ENCODE results near the gene MT1G.

- TF ChIP-seq CTCF (IDR thresholded peaks at IDR 0.05) (no peak), POLR2AphosphoS5 (IDR thresholded peaks at IDR 0.05; ENCODE audit: low read depth, low read length) (no peak), SMC3 (IDR thresholded peaks at IDR 0.05; ENCODE audit: low read depth, low read length) (no peak), EP300 (IDR thresholded peaks at IDR 0.05; ENCODE audit: borderline replicate concordance in 1 of 2, low read depth in 1 of 2, low read length in 1 of 2) (no peak), NRF1 (IDR thresholded peaks at IDR 0.05; ENCODE audit: low read depth, low read length) (no peak), GATA2 (CRISPR knock-in tag; IDR thresholded peaks at IDR 0.05) (no peak)
These were observed 24.6 kb downstream of the MT1G start for GRCh38 chr16:56643080-56643778.

Data from SK-N-SH (cell line).